Muscle of leg (tissue), 16 donors: ENCODE data around the gene A3GALT2. TPM values are rescaled to one million over a fixed set of nuclear protein-coding genes. Genes with fewer than 3 reads are reported as not detected.

Experiments
- DNase-seq: peaks from one replicate; pipeline ENCODE4 v3.0.0; 2013
- H3K27ac ChIP-seq: one replicate; pipeline ENCODE4 v1.5.1; 2013; ENCODE audit warnings: mild to moderate bottlenecking, low read length, control low read depth
- H3K27me3 ChIP-seq: one replicate; pipeline ENCODE4 v1.6.1; 2013; ENCODE audit warnings: low read length; ENCODE audit not compliant: control insufficient read depth, insufficient read depth
- H3K36me3 ChIP-seq: one replicate; pipeline ENCODE4 v1.6.1; 2013; ENCODE audit warnings: low read length; ENCODE audit not compliant: control insufficient read depth, insufficient read depth
- H3K4me1 ChIP-seq: one replicate; pipeline ENCODE4 v1.6.1; 2013; ENCODE audit warnings: low read length; ENCODE audit not compliant: control insufficient read depth, insufficient read depth
- H3K4me3 ChIP-seq: one replicate; pipeline ENCODE4 v1.5.1; 2013; ENCODE audit warnings: low read length, control low read depth
- H3K9me3 ChIP-seq: replicated peaks from 2 replicates; pipeline ENCODE4 v1.6.1; 2013; ENCODE audit warnings: low read depth, low read length; ENCODE audit not compliant: control insufficient read depth
- WGBS: methylation state at CpG from one replicate; pipeline ENCODE4 v1.1.5; 2013; ENCODE audit warnings: missing lambda C conversion rate; ENCODE audit not compliant: insufficient coverage; 5-methylcytosine and 5-hydroxymethylcytosine counted together
- long read RNA-seq, 11 donors: transcript quantifications; one replicate each; lab custom pipeline, GENCODE V29; 2026
- polyA plus RNA-seq, 8 donors: library from polyadenylated mRNA; unstranded; fragments of 120-200 nt; gene quantifications; one replicate each; pipeline versions ENCODE4 v1.2.1 to v1.2.3, GENCODE V29; 2013; ENCODE audit warnings: inconsistent platforms in 1 of 8, low replicate concordance in 1 of 8; ENCODE audit not compliant: insufficient read length in 8 of 8, insufficient read depth in 1 of 8
- total RNA-seq: library from RNA; stranded (reverse); fragments of 120-200 nt; gene quantifications from one replicate; pipeline ENCODE4 v1.2.4, GENCODE V29; 2013

The A3GALT2 gene
- total RNA-seq (not detected), polyA plus RNA-seq (under 1 TPM in 2 of 8 donors, not detected in 6; 0.13 to 0.21 TPM)
- long read RNA-seq, donor 1: 0 reads
- long read RNA-seq, donor 2: 0 reads
- long read RNA-seq, donor 3: 0 reads
- long read RNA-seq, donor 4: 0 reads
- long read RNA-seq, donor 5: 0 reads
- long read RNA-seq, donor 6: 0 reads
- long read RNA-seq, donor 7: 0 reads
- long read RNA-seq, donor 8: 0 reads
- long read RNA-seq, donor 9: 0 reads
- long read RNA-seq, donor 10: 0 reads
- long read RNA-seq, donor 11: 0 reads

DNA sequence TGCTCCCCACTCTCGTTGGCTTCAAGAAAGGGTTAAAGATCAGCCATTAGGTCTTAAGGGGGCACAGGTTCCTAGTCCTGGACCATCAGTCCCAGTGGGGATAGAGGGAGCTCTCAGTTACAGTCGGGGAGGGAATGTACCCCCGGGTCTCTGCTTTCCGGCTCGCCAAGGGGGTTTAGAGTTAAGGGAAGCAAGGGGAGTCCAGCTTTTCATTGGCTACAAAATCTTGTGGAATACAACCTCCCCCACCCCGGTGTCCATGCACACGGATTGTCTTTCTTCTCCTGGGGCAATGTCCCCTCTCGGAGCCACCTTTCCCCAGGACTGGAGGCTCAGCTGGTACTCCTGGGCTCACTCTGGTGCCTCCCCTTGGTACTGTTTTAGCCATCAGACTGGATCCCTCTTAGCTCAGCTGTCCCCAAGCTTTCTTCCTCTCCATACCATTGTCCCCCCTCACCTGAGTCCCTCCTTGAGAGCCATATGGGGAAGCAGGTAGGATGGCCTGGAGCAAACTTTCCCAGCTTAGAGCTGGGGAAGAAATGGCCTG, at the start of gene A3GALT2:
A3GALT2 (minus strand) TSS at position 480 of the 547 bp plus-strand sequence; CDS start at position 480, 0 bp downstream.
- DNase-seq: no peak
- no CpG with 5 or more reads among the region's 8 CpGs for WGBS

DNA sequence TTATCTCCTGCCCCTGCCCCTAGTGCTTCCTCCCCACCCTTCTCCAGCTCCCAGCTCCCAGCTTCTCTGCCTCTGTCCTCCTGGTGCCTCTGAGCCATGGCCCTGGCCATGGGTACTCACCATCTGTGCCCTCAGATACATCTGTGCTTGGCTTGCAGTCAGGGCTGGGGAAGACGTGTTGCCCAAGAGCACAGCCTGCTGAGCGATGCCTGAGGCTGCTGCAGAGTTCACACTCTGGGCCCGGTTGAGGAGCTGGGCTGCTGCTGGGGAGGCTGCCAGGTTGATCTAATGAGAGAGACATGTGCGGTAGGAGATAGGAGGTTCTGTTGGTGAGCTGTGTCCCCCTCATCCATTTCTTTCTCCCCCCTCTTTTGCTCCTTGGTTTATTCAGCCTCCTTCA, 49.4 kb upstream of the A3GALT2 start:
- WGBS: 40% methylated on average over 1 of the region's 4 CpGs
- Histone ChIP-seq H3K36me3 (peaks cover 4% of the 10 kb centered on the region), H3K27me3 (no peaks in the 10 kb centered on the region), H3K4me1 (peaks cover 37% of the 10 kb centered on the region), H3K27ac (no peak overlapping the region), H3K4me3 (no peak overlapping the region), H3K9me3 (no peaks in the 10 kb centered on the region)
- peak; percentile 54 for DNase-seq

More for the DNA sequence above, at the start of gene A3GALT2:
- H3K27ac ChIP-seq: no peak within 1 kb of the TSS
- H3K9me3 ChIP-seq: no peaks in the 10 kb centered on the region
- no peak within 1 kb of the TSS for H3K4me3 ChIP-seq
- peaks cover 42% of the 10 kb centered on the region for H3K36me3 ChIP-seq
- peaks cover 2% of the 10 kb centered on the region for H3K27me3 ChIP-seq
- H3K4me1 ChIP-seq: no peaks in the 10 kb centered on the region

DNA sequence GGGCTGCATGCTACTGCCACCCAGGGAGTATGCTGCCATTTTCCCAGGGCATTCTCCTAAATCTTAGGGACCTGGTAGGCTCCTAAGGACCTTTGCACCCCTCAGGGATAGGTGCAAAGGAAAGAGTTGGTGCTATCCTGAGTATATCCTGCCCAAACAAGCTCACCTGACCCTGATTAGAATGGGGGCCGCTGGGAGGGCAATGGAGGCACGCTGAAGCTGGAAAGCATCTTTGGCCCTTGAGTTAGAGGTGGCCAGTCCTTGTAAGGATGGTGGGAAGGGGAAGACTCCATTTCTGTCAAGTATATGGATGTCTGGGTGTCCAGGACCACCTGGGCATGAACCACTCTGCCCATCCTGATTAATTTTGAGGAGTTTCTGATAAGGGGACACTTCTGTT, 48.9 kb upstream of the A3GALT2 start:
- Histone ChIP-seq H3K4me1 (peaks cover 41% of the 10 kb centered on the region), H3K27me3 (no peaks in the 10 kb centered on the region), H3K9me3 (no peaks in the 10 kb centered on the region), H3K4me3 (no peak overlapping the region), H3K36me3 (no peaks in the 10 kb centered on the region), H3K27ac (no peak overlapping the region)
- no peak for DNase-seq
- WGBS: 70% methylated on average over 2 of the region's 2 CpGs

DNA sequence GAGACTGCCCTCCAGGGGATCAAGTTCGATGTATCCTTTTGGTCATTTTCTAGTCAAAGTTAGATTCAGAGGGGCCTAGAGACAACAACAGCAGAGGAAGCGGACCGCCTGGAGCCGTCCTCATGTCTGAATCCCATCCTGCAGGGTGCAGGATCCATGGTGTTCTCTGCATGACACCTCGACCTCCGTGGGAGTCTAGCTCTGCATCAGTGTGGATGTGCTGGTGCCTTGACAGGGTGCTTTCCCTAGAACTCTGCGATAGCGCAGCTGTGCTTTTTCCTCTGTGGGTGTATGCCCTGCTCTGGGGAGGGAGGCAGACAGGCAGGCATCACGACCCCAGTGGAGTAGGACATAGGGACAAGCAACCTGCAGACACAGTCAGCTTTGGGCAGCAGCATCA, 48.2 kb upstream of the A3GALT2 start:
- Histone ChIP-seq H3K9me3 (no peaks in the 10 kb centered on the region), H3K4me1 (peaks cover 46% of the 10 kb centered on the region), H3K27ac (no peak overlapping the region), H3K36me3 (no peaks in the 10 kb centered on the region), H3K4me3 (no peak overlapping the region), H3K27me3 (no peaks in the 10 kb centered on the region)
- no peak for DNase-seq
- WGBS: 86% methylated on average over 9 of the region's 9 CpGs

- H3K27ac ChIP-seq: no peak overlapping the region
- no peak for DNase-seq
- 73% methylated on average over 6 of the region's 15 CpGs for WGBS
- no peaks in the 10 kb centered on the region for H3K9me3 ChIP-seq
- peaks cover 52% of the 10 kb centered on the region for H3K4me1 ChIP-seq
- no peaks in the 10 kb centered on the region for H3K36me3 ChIP-seq
- no peaks in the 10 kb centered on the region for H3K27me3 ChIP-seq
- no peak overlapping the region for H3K4me3 ChIP-seq
Observed at GRCh38 chr1:33368431-33368830, 47.5 kb upstream of the A3GALT2 start.

- 24% methylated on average over 14 of the region's 23 CpGs for WGBS
- peaks cover 57% of the 10 kb centered on the region for H3K4me1 ChIP-seq
Observed at GRCh38 chr1:33367485-33368405, 46.8 kb upstream of the A3GALT2 start.

GRCh38 chr1:33366762-33367484, 46.0 kb upstream of the A3GALT2 start:
- Histone ChIP-seq H3K27me3 (no peaks in the 10 kb centered on the region), H3K4me3 (no peak overlapping the region), H3K27ac (peak overlapping the region; percentile 92), H3K4me1 (peaks cover 65% of the 10 kb centered on the region), H3K36me3 (no peaks in the 10 kb centered on the region), H3K9me3 (no peaks in the 10 kb centered on the region)
- 84% methylated on average over 12 of the region's 14 CpGs for WGBS
- no peak for DNase-seq

More at GRCh38 chr1:33367485-33368405, 46.8 kb upstream of the A3GALT2 start:
- no peak overlapping the region for H3K27ac ChIP-seq
- no peaks in the 10 kb centered on the region for H3K9me3 ChIP-seq
- H3K36me3 ChIP-seq: no peaks in the 10 kb centered on the region
- H3K4me3 ChIP-seq: no peak overlapping the region
- DNase-seq: peak; percentile 88
- no peaks in the 10 kb centered on the region for H3K27me3 ChIP-seq

DNA sequence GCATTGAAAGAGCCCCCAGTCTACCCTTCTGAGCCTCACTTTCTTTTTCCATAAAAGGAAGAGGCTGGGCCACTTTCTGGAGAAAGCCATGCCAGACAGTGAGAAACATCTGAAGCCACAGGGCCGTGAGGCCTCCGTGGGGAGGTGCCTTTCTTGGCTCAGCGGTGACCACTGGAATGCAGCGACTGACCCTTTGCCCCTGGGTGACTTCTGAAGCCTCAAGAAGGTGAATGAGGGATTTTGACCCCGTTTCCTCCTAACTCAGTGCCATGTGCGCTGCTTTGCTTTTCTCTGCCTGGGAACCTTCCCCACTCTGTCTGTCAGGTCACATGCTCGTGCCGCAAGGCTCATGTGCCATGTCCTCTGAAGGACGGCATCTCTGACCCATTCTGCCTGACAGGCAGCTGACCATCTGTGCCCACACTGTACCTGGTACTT, 44.7 kb upstream of the A3GALT2 start:
- no peak for DNase-seq

DNA sequence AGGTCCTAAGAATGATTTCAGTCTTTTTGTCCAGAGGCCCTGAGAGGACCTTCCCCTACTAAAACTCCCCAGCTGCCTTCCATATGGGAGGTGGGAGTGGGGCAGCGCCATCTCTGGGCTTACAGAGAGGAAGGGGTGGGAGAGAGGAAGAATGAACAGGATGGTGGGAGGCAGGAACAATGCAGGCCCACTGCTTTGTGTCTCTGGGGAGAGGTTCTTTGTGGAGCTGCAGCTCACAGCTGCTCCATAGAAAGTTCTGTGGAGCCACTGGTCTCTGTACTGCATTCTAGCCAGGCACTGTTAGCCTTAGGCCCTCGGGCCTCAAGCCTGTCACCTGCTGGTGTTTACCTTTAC, 43.6 kb upstream of the A3GALT2 start:
- no peaks in the 10 kb centered on the region for H3K27me3 ChIP-seq
- peak overlapping the region; percentile 92 for H3K27ac ChIP-seq
- H3K9me3 ChIP-seq: no peaks in the 10 kb centered on the region
- WGBS: 0% methylated on average over 1 of the region's 2 CpGs
- DNase-seq: peak; percentile 74
- H3K4me1 ChIP-seq: peaks cover 68% of the 10 kb centered on the region
- H3K4me3 ChIP-seq: no peak overlapping the region
- H3K36me3 ChIP-seq: peaks cover 4% of the 10 kb centered on the region

More for the DNA sequence above, 44.7 kb upstream of the A3GALT2 start:
- Histone ChIP-seq H3K4me3 (no peak overlapping the region), H3K4me1 (peaks cover 75% of the 10 kb centered on the region), H3K9me3 (no peaks in the 10 kb centered on the region), H3K36me3 (peaks cover 4% of the 10 kb centered on the region), H3K27me3 (no peaks in the 10 kb centered on the region), H3K27ac (peak overlapping the region; percentile 92)
- WGBS: 52% methylated on average over 7 of the region's 9 CpGs
